IMR-90 (cell line): ENCODE measurements around the gene VGLL1. TPM values are rescaled to one million over a fixed set of nuclear protein-coding genes. Genes with fewer than 3 reads are reported as not detected.

Source experiments
- ATAC-seq: fragments of 200-7000 bp; cut with Tn5 transposase; 2 replicates; pipeline ENCODE4 v1.9.1; 2020; ENCODE audit warnings: low read depth, mild to moderate bottlenecking, moderate library complexity
- BruUV-seq: library from RNA; stranded (reverse); fragments of 400-500 nt; replicated peaks from 2 replicates; lab custom pipeline; 2021; lab: Mats Ljungman, UMichigan
- CTCF ChIA-PET: fragments of 300-600 bp; formaldehyde crosslinking; extraction: SDS; loops from one replicate; lab custom pipeline; 2021; ENCODE audit warnings: antibody characterized with exemption; lab: Yijun Ruan, JAX
- POLR2A ChIA-PET: fragments of 300-600 bp; sonication (Branson Sonifier 250); formaldehyde crosslinking; loops from one replicate; lab custom pipeline; 2022; ENCODE audit warnings: antibody characterized with exemption; ENCODE audit not compliant: unreplicated experiment; lab: Charles Lee
- DNase-seq: peaks from one replicate; pipeline ENCODE4 v3.0.0; 2013
- H2AFZ ChIP-seq: replicated peaks from 2 replicates; pipeline ENCODE3; 2013; ENCODE audit warnings: low read length, mild to moderate bottlenecking; ENCODE audit not compliant: poor library complexity
- H2AK5ac ChIP-seq: 2 replicates; pipeline ENCODE4 v1.6.1; 2013; ENCODE audit warnings: low read depth, low read length, inconsistent platforms
- H2AK9ac ChIP-seq: replicated peaks from 2 replicates; pipeline ENCODE3; 2013; ENCODE audit warnings: mild to moderate bottlenecking, low read depth, low read length, moderate library complexity; ENCODE audit not compliant: poor library complexity
- H2BK120ac ChIP-seq: 2 replicates; pipeline ENCODE4 v1.6.1; 2013; ENCODE audit warnings: low read depth, low read length, inconsistent platforms
- H2BK15ac ChIP-seq: 3 replicates; pipeline ENCODE4 v1.6.1; 2013; ENCODE audit warnings: low read depth, low read length, inconsistent platforms
- H2BK20ac ChIP-seq: 2 replicates; pipeline ENCODE4 v1.6.1; 2013; ENCODE audit warnings: low read depth, mild to moderate bottlenecking, inconsistent platforms, low read length, moderate library complexity
- H2BK5ac ChIP-seq: 2 replicates; pipeline ENCODE4 v1.6.1; 2013; ENCODE audit warnings: mild to moderate bottlenecking, low read depth, low read length, inconsistent platforms; ENCODE audit not compliant: poor library complexity, severe bottlenecking
- H3K14ac ChIP-seq: replicated peaks from 2 replicates; pipeline ENCODE4 v1.6.1; 2013; ENCODE audit warnings: low read depth, low read length, inconsistent platforms
- H3K18ac ChIP-seq: 2 replicates; pipeline ENCODE4 v1.6.1; 2013; ENCODE audit warnings: low read depth, low read length, control low read depth
- H3K23ac ChIP-seq: 2 replicates; pipeline ENCODE4 v1.6.1; 2013; ENCODE audit warnings: low read depth, low read length, inconsistent platforms
- H3K27ac ChIP-seq: 2 replicates; pipeline ENCODE4 v1.5.1; 2013; ENCODE audit warnings: mild to moderate bottlenecking, control low read depth, low read length; ENCODE audit not compliant: insufficient read depth
- H3K27me3 ChIP-seq: 2 replicates; pipeline ENCODE4 v1.6.1; 2013; ENCODE audit warnings: low read length; ENCODE audit not compliant: control insufficient read depth, insufficient read depth
- H3K36me3 ChIP-seq: 2 replicates; pipeline ENCODE4 v1.6.1; 2013; ENCODE audit warnings: low read length, mixed read lengths; ENCODE audit not compliant: control insufficient read depth, insufficient read depth
- H3K4ac ChIP-seq: 2 replicates; pipeline ENCODE4 v1.6.1; 2013; ENCODE audit warnings: low read depth, low read length, inconsistent platforms
- H3K4me1 ChIP-seq: 2 replicates; pipeline ENCODE4 v1.6.1; 2013; ENCODE audit warnings: low read length, mixed read lengths; ENCODE audit not compliant: control insufficient read depth, insufficient read depth
- H3K4me2 ChIP-seq: 2 replicates; pipeline ENCODE4 v1.6.1; 2013; ENCODE audit warnings: low read depth, mild to moderate bottlenecking, control low read depth, low read length, moderate library complexity
- H3K4me3 ChIP-seq: 2 replicates; pipeline ENCODE4 v1.5.1; 2013; ENCODE audit warnings: low read depth, mild to moderate bottlenecking, control low read depth, low read length, moderate library complexity; ENCODE audit not compliant: insufficient read depth
- H3K56ac ChIP-seq: 2 replicates; pipeline ENCODE4 v1.6.1; 2013; ENCODE audit warnings: low read length, inconsistent platforms; ENCODE audit not compliant: insufficient read depth; ENCODE audit errors: extremely low read depth
- H3K79me1 ChIP-seq, 2 experiments: 2 replicates each; pipeline ENCODE4 v1.6.1; 2013; ENCODE audit warnings: low read length in 2 of 2, inconsistent platforms in 1 of 2, low read depth in 1 of 2
- H3K9ac ChIP-seq: 2 replicates; pipeline ENCODE4 v1.6.1; 2013; ENCODE audit warnings: low read depth, low read length, control low read depth
- H3K9me1 ChIP-seq: 2 replicates; pipeline ENCODE4 v1.6.1; 2013; ENCODE audit warnings: low read length, inconsistent platforms; ENCODE audit not compliant: insufficient read depth
- H3K9me3 ChIP-seq: 2 replicates; pipeline ENCODE4 v1.6.1; 2013; ENCODE audit warnings: low read length; ENCODE audit not compliant: control insufficient read depth, insufficient read depth
- H4K20me1 ChIP-seq: 2 replicates; pipeline ENCODE4 v1.6.1; 2013; ENCODE audit warnings: low read length, inconsistent platforms; ENCODE audit not compliant: insufficient read depth
- H4K5ac ChIP-seq: 2 replicates; pipeline ENCODE4 v1.6.1; 2013; ENCODE audit warnings: mild to moderate bottlenecking, low read depth, low read length, control low read depth
- H4K8ac ChIP-seq, 2 experiments: 2 replicates each; pipeline ENCODE4 v1.6.1; 2013; ENCODE audit warnings: low read depth in 2 of 2, low read length in 2 of 2, control low read depth in 1 of 2, inconsistent platforms in 1 of 2
- H4K91ac ChIP-seq: 2 replicates; pipeline ENCODE4 v1.6.1; 2013; ENCODE audit warnings: low read depth, low read length, inconsistent platforms; ENCODE audit not compliant: insufficient read depth
- BHLHE40 ChIP-seq: fragments of 150-350 bp; IDR thresholded peaks from 2 replicates; pipeline ENCODE4 v1.6.1; 2016; ENCODE audit warnings: mild to moderate bottlenecking, low read depth, low read length
- CEBPB ChIP-seq: IDR thresholded peaks from 2 replicates; pipeline ENCODE4 v1.6.1; 2012; ENCODE audit warnings: low read depth, low read length, improper control_type of control experiment
- ELK1 ChIP-seq: fragments of 150-350 bp; IDR thresholded peaks from 2 replicates; pipeline ENCODE4 v1.6.1; 2016; ENCODE audit warnings: low read depth, mild to moderate bottlenecking, low read length, moderate library complexity, borderline replicate concordance
- MAZ ChIP-seq: IDR thresholded peaks from 2 replicates; pipeline ENCODE4 v1.6.1; 2012; ENCODE audit warnings: low read depth, mild to moderate bottlenecking, low read length, improper control_type of control experiment, moderate library complexity, borderline replicate concordance
- MXI1 ChIP-seq: IDR thresholded peaks from 2 replicates; pipeline ENCODE4 v1.6.1; 2012; ENCODE audit warnings: low read depth, mild to moderate bottlenecking, low read length, moderate library complexity, borderline replicate concordance
- NFE2L2 ChIP-seq: fragments of 150-350 bp; IDR thresholded peaks from 2 replicates; pipeline ENCODE4 v1.6.1; 2016; ENCODE audit warnings: low read depth, mild to moderate bottlenecking, low read length
- RAD21 ChIP-seq: IDR thresholded peaks from 2 replicates; pipeline ENCODE4 v1.6.1; 2012; ENCODE audit warnings: low read length, improper control_type of control experiment
- RFX5 ChIP-seq: IDR thresholded peaks from 2 replicates; pipeline ENCODE4 v1.8.0; 2012; ENCODE audit warnings: low read depth, mild to moderate bottlenecking, low read length, moderate library complexity
- SMC3 ChIP-seq: fragments of 150-350 bp; IDR thresholded peaks from 2 replicates; pipeline ENCODE4 v1.6.1; 2016; ENCODE audit warnings: low read depth, mild to moderate bottlenecking, antibody characterized with exemption, low read length, moderate library complexity
- WGBS, 2 experiments: methylation state at CpG; one replicate each; pipeline versions ENCODE4 v1.1.5 to v1.1.7; 2013; ENCODE audit warnings: missing lambda C conversion rate in 2 of 2; ENCODE audit not compliant: insufficient read length in 1 of 2; ENCODE audit errors: extremely low coverage in 2 of 2; 5-methylcytosine and 5-hydroxymethylcytosine counted together
- dilution Hi-C: fragments of 300-500 bp; cut with HindIII; formaldehyde crosslinking; loops from one replicate; pipeline ENCODE4 v1.14.3; 2018; ENCODE audit warnings: low sequenced_read_pairs; ENCODE audit not compliant: unreplicated experiment
- in situ Hi-C: fragments of 300-500 bp; cut with MboI; formaldehyde crosslinking; loops from 3 replicates; pipeline ENCODE4 v1.14.3; 2019; ENCODE audit warnings: low sequenced_read_pairs, inconsistent platforms, mixed read lengths
- intact Hi-C: fragments of 100-400 bp; cut with micrococcal nuclease; formaldehyde crosslinking; loops from 2 replicates; pipeline ENCODE4 v1.10.0; 2022
- polyA plus RNA-seq, 3 experiments: library from polyadenylated mRNA; depleted of rRNA; stranded (reverse); fragments of >200 nt; gene quantifications; 2 replicates each; pipeline ENCODE4 v1.2.3, GENCODE V29; 2012; ENCODE audit warnings: low replicate concordance in 1 of 3
- total RNA-seq: library from RNA; depleted of rRNA; stranded (reverse); fragments of >200 nt; gene quantifications from 2 replicates; pipeline ENCODE4 v1.2.3, GENCODE V29; 2012
- TF ChIP-seq, protein P1 (sequence below): conservative IDR thresholded peaks from 2 replicates; pipeline ENCODE4 v1.5.1; 2012; ENCODE audit warnings: mild to moderate bottlenecking, low read depth, low read length, improper control_type of control experiment

Gene VGLL1
- total and polyA plus RNA-seq, 2 of the 4 experiments (the other 2 are of a cell fraction), result not detected

- H3K36me3 ChIP-seq, result no peaks in the 10 kb centered on the region
- no peak overlapping the region for H4K8ac ChIP-seq
- dilution Hi-C loops, result no loop called here
- H2BK5ac ChIP-seq, result no peak overlapping the region
- no peaks in the 10 kb centered on the region for H4K20me1 ChIP-seq
- H3K4ac ChIP-seq, result no peak overlapping the region
- H3K27ac ChIP-seq, result no peak overlapping the region
- H3K18ac ChIP-seq, result no peak overlapping the region
- no peak for ATAC-seq
- H4K5ac ChIP-seq, result no peak overlapping the region
- no peaks in the 10 kb centered on the region for H3K79me1 ChIP-seq
- POLR2A ChIA-PET, result no interaction called here
- no TSS peak for BruUV-seq
- WGBS, 2 experiments, result no CpG with 5 or more reads among the region's 1 CpG
- intact Hi-C loops, result loop anchor here (10.0 kb wide), 1 partner anchor 325 kb away; no protein-coding TSS in a partner anchor
- H3K4me3 ChIP-seq, result no peak overlapping the region
- no peak overlapping the region for H3K14ac ChIP-seq
- H2AK9ac ChIP-seq, result no peak overlapping the region
- no peak for DNase-seq
- H3K9ac ChIP-seq, result no peak overlapping the region
- no peak overlapping the region for H2BK20ac ChIP-seq
- H2BK120ac ChIP-seq, result no peak overlapping the region
- no peak for TF ChIP-seq SMC3
- no peak for TF ChIP-seq MAZ
- TF ChIP-seq RFX5, result no peak
- TF ChIP-seq MXI1, result no peak
- TF ChIP-seq NFE2L2, result no peak
- no peak for TF ChIP-seq RAD21
- TF ChIP-seq CEBPB, result no peak
- no peak for TF ChIP-seq ELK1
- TF ChIP-seq, protein P1, sequence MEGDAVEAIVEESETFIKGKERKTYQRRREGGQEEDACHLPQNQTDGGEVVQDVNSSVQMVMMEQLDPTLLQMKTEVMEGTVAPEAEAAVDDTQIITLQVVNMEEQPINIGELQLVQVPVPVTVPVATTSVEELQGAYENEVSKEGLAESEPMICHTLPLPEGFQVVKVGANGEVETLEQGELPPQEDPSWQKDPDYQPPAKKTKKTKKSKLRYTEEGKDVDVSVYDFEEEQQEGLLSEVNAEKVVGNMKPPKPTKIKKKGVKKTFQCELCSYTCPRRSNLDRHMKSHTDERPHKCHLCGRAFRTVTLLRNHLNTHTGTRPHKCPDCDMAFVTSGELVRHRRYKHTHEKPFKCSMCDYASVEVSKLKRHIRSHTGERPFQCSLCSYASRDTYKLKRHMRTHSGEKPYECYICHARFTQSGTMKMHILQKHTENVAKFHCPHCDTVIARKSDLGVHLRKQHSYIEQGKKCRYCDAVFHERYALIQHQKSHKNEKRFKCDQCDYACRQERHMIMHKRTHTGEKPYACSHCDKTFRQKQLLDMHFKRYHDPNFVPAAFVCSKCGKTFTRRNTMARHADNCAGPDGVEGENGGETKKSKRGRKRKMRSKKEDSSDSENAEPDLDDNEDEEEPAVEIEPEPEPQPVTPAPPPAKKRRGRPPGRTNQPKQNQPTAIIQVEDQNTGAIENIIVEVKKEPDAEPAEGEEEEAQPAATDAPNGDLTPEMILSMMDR, result no peak
- no peak for TF ChIP-seq BHLHE40
- no peak overlapping the region for H2AK5ac ChIP-seq
- H3K4me1 ChIP-seq, result no peaks in the 10 kb centered on the region
- H3K9me3 ChIP-seq, result no peaks in the 10 kb centered on the region
- H4K91ac ChIP-seq, result no peak overlapping the region
- H3K4me2 ChIP-seq, result no peak overlapping the region
- in situ Hi-C loops, result no loop called here
- H3K27me3 ChIP-seq, result no peaks in the 10 kb centered on the region
- CTCF ChIA-PET, result no interaction called here
- H3K56ac ChIP-seq, result no peak overlapping the region
- H2BK15ac ChIP-seq, result no peak overlapping the region
- no peaks in the 10 kb centered on the region for H3K9me1 ChIP-seq
- H2AFZ ChIP-seq, result no peak overlapping the region
- no peak overlapping the region for H3K23ac ChIP-seq
Measured at GRCh38 chrX:136600059-136600458, 68.0 kb downstream of the VGLL1 start.
